Hepatocyte (in vitro differentiated cells): ENCODE data around the gene KRTAP9-1.

Source experiments
- CTCF ChIP-seq: fragments of 200-600 bp; sonication (generic); IDR thresholded peaks from 2 replicates; pipeline ENCODE4 v1.5.1; 2016; ENCODE audit warnings: antibody characterized with exemption, mild to moderate bottlenecking; ENCODE audit not compliant: poor library complexity
- EZH2 ChIP-seq: fragments of 200-600 bp; sonication (generic); IDR thresholded peaks from 2 replicates; pipeline ENCODE4 v1.6.1; 2016; ENCODE audit warnings: antibody characterized with exemption, mild to moderate bottlenecking, borderline replicate concordance
- EZH2phosphoT487 ChIP-seq: fragments of 200-600 bp; sonication (generic); IDR thresholded peaks from one replicate; pipeline ENCODE4 v1.6.1; 2018; ENCODE audit warnings: antibody characterized with exemption, mild to moderate bottlenecking, low read depth, moderate library complexity; ENCODE audit not compliant: unreplicated experiment, severe bottlenecking

- TF ChIP-seq CTCF = no peak
- TF ChIP-seq EZH2 = no peak
- no peak for TF ChIP-seq EZH2phosphoT487
Observed at GRCh38 chr17:41196068-41196467, 6.4 kb downstream of the KRTAP9-1 start.
